Astrocyte of the hippocampus (primary cell): Measurements from ENCODE around the gene PHTF2.
A peak's percentile ranks its signal among the peaks of the same experiment; 100 is the strongest.

Experiments
- DNase-seq: peaks from one replicate; pipeline ENCODE4 v3.0.0; 2011; ENCODE audit warnings: low read depth, low spot score

PHTF2 gene

DNA sequence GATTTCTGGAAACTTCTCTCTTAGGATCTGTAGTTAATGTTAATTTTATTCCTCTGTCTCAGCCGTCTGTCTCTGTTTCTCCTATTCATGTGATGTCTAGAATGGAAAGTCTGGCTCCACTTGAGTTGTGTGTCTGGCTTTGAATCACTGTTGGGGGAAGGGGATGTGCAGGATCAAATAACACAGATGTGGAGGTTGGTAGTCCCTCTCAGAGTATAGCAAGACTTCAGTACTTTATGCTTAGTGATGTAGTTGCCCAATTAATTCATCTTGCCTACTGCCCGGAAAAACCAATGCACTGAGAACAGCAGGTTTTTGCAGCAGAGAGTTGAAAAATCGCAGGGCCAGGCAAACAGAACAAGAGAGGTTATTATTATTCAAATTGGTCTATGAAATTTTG is 79.2 kb downstream of the PHTF2 start:
- peak; percentile 28 for DNase-seq

DNA sequence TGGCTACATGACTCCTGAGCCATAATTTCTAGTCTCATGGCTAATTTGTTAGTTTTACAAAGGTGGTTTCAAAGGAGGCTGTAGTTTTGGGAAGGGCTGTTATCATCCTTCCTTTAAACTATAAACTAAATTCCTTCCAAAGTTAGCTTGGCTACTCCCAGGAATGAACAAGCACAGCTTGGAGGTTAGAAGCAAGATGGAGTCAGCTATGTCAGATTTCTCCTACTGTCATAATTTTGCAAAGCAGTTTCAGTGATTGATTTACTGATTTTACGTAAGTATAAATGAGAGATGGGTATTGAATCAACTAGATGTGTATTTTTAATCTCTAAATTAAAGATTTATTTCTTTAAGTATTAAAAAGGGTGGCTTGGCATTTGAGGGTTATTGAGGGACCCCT is 79.9 kb downstream of the PHTF2 start:
- no peak for DNase-seq

DNA sequence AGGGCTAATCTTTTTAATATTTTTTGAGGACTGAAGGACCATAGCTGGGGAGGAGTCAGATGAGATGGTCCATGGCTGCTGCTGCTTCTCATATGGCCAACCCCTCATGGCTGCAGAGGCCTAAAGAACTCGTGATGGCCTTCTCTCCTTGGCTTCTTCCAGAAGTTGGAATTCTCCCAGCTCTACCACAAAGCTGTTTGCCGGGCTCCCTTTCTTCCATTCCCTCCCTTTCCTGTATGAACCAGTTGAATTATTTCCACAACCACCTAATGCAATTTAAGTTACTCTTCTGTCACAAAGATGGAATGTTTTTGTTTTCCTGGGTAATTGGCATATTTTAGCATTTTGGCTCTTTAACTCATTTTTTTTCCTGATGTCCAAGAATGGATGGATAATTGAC is 80.7 kb downstream of the PHTF2 start:
- DNase-seq: peak; percentile 61

DNA sequence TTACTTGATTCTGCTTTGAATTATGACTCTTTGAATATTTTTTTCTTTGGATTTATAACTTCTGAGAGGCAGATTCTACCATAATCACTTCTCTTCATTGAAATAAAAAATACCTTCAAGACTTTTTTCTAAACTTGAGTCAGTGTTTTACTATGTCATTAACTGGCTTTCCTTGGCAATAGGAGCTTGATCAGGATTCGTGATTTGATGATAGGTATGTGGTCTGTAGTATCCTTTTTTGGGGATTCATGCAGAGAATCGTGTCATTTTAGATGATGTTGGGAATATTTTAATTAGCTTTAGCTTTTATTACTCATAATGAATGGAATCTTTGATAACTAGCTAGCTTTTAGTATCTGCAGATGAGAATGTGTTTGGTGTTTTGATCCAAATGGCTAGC is 83.3 kb downstream of the PHTF2 start:
- no peak for DNase-seq

DNA sequence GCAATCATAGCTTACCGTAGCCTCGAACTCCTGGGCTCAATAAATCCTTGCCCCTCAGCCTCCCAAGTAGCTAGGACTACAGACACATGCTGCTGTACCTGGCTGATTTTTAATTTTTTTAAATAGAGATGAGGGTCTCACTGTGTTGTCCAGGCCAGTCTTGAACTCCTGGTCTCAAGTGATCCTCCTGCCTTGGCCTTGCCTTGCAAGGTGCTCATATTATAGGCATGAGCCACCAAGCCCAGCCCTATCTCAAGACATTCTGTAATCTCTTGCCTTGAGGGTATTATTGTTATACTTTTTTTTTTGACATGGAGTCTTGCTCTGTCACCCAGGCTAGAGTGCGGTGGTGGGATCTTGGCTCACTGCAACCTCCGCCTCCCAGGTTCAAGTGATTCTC is 86.6 kb downstream of the PHTF2 start:
- no peak for DNase-seq

DNA sequence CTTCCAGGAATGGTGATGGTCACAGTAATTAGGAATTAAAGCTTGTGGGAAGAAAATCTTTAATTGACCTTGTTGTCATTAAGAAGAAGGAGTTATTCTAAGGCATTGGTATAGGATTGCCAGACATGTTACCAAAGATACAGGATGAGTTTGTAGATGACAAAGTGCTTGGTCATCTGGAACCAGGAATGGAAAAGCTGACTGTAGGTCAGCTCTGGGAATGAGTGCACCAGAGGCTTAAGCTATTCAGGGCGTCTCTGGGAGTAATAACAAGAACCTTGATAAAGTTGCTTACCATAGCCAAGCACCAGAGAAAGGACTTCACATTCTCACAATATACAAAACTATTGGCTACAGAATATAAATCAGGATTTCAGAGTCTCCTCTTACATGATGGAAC is 89.0 kb downstream of the PHTF2 start:
- DNase-seq: peak; percentile 51

DNA sequence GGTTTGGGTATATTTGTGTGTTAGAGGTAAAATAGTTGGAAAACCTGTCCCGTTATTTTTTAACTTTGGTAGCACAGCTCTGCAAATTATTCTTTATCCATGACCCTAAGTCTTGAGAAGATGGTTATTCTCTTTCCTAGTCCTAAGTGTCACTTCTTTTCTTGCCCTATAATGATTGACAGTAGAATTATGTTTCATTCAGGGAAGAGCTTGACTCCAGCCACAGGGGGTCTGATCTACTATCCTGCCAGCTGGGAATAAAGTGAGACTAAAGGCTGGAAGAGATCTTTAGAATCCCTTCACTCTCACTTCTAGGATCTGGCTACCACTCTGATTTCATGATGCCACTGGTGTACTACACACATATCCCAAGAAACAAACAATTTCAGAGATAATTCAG is 90.4 kb downstream of the PHTF2 start:
- no peak for DNase-seq

DNA sequence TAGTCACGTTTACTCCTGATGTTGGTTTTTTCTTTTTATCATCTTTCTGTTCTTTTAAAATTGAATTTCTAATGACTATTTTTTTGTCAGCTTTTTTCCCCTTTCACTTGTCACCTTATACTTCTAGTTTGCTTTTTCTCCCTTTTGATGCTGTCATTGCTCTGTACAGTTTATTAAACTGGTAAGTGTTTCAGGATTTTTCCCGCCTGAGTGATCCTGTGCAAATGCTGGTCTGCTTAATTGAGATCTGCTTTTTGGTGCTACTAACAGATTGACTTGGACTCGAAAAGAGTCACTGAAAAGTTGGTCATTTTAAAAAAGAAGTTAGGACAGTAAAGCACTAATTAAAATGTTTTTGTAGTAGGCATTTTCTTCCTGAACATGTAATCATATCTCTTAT is 95.2 kb downstream of the PHTF2 start:
- no peak for DNase-seq

DNA sequence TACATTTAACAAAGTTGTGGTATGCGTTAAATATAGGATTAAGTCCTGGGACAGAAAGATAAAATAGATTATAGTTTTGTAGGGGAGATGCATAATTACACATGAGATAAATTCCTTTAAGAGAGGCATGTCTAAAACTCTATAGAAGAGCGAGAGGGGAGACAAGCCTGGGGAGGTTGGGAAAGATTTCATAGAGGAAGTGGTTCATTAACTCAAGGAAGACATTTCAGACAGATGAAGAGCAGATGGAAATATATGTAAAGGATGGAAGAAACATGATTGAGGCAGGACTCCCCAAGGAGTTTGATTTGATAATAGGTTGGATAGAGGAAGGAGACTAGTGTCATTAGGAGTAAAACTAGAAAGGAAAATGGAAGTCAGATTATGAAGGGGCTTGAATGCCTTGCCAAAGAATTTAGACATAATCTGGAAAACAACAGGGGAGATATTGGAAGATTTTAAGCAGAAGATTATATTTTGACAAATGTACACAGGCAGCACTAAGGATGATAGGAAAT is 96.1 kb downstream of the PHTF2 start:
- DNase-seq: no peak

DNA sequence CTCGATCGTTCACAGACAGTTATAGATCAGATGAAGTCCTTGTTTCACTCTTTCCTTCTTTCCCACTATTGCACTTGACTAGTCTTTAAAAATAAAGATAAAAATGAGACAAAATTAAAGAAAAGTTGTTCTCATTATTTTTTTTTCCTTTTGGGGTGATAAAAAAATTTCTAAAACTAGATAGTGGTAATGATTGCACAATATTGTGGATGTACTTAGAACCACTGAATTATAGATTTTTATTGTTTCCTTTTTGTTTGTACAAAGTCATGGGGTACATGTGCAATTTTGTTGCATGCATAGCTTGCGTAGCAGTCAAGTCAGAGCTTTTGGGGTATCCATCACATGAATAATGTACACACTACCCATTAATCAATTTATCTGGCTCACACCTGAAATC is 97.3 kb downstream of the PHTF2 start:
- DNase-seq: no peak

DNA sequence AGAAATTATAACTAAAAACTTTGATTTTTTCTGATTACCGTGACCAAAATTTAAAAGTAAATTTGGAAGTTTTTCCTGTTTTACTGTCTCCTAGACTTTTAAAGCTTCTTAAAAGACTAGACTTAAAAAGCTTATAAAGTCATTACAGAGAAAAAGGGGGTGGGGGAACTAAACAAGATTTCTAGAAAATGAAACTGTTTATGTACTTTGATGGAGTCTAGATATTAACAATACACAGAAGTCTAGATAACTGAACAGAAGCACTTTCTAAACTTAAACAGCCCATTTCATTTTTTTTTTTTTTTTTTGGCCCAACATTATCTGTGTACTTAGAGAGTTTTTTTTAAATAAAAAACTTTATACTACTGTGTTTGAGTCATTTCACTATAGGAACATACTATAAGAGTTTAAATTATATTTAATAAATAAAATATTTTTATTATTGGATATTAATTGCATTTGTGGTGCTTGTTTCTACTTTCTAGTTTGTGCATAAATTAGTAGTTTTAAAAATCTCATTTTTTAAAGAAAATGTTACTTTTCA is 98.5 kb downstream of the PHTF2 start:
- no peak for DNase-seq

DNA sequence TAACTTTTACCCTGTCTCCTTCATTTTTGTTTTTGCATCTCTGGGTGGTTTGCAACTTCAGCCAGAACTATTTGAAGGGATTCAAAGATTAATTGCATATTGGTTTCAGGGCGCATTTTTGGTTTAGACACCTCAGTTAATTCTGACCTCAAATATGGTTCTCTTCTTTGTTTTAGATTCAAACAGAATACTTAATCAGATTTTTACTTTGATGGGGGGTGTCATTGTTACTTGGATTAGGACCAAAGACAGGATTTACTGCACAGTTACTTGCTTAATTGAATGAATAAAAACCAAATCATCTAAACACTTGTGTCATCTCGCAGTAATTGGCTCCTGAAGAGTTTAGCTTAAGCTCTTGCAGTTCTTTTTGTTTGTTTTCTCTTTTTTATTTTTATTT is 100.9 kb downstream of the PHTF2 start:
- peak; percentile 30 for DNase-seq

DNA sequence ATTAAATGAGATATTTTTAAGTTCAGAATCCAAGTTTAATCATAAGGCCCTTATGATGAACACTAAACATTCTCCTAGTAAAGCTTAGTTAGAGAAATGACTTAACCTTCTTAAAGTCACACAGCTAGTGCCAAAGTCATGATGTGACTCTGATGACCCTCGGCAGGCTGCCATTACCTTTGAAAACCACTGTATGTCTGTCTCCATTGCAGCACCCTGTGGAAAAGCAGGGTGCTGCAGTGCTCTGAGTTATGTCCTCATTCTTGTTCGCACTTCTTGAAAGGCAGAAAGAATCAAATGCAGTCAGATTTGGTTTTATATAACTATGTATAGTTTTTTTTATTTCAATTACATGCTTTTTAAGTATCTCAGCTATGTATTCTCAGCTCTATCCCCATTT is 105.0 kb downstream of the PHTF2 start:
- DNase-seq: no peak

DNA sequence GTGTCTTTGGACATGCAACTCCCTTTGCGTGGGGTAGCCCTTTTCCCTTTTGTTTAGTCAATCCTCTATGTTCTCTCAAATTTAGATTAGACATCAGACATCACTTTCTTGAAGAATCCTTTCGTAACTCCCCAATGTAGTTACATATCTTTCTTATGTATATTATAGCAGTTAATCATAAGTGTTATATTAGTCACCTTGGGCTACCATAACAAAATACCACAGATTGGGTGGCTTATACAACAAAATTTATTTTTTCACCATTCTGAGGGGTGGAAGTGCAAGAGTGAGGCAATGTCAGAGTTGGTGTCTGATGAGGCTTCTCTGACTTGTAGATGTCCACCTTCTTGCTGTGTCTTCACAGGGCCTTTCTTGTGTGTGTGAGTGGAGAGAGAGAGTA is 105.7 kb downstream of the PHTF2 start:
- no peak for DNase-seq

DNA sequence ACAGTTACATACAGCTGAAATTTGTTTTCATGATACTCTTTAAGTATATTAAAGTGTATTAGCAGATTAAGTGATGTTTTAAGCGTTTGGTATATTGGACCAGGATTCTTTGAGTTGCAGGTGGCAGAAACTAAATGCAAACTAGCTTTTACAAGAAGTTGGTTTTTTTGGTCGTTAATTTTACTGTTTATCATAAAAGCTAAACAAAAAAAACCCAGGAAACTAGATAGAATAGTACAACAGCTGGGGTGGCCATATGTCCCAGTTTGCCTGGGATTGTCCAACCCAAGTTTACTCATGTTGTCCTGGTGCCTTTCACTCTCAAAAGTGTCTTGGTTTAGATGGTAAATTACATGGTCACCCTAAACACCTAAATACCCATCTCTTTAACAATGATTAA is 108.7 kb downstream of the PHTF2 start:
- no peak for DNase-seq

DNA sequence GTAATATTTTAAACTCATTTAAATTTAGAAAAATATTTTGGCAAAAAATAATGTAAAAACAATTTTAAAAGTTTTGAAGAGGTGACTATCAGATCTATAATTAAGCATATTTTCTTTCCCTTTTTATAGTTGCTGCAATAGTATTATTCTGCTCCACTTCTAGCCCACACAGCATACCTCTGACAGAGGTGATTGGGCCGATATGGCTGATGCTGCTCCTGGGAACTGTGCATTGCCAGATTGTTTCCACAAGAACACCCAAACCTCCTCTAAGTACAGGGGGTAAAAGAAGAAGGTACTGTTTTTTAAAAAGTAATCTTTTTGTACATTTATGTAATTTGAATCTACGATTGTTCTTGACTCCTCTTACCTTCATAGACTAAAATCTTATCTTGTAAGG is 110.1 kb downstream of the PHTF2 start:
- DNase-seq: no peak

DNA sequence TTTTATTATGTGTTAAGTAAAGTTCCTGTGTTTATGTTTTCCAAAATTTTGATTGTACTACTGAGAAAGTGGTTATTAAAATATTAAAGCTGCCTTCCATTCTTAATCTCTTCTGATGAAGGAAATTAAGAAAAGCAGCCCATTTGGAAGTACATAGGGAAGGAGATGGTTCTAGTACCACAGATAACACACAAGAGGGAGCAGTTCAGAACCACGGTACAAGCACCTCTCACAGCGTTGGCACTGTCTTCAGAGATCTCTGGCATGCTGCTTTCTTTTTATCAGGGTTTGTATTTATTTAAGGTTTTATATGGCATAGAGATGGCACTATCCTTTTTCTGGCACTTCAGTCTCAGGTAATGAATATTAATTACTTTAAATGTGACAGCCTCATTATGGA is 111.6 kb downstream of the PHTF2 start:
- DNase-seq: no peak

DNA sequence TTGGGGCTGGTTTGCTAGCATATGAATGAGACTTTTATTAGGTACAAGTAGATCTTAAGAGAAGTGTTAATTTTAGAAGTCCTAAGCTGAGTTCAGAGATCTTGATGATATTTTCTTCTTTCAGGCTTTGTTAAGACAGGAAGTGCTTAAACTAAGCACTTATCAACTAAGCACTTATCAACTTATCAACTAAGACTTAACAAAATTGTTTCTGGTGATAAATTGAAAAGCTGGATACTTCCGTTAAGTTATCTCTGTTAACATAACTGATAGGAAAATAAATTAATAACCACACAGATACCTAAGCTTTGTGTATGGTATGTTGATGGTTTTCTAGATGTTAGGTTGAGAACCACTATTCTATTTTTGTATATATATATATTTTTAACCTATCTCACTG is 113.7 kb downstream of the PHTF2 start:
- no peak for DNase-seq

DNA sequence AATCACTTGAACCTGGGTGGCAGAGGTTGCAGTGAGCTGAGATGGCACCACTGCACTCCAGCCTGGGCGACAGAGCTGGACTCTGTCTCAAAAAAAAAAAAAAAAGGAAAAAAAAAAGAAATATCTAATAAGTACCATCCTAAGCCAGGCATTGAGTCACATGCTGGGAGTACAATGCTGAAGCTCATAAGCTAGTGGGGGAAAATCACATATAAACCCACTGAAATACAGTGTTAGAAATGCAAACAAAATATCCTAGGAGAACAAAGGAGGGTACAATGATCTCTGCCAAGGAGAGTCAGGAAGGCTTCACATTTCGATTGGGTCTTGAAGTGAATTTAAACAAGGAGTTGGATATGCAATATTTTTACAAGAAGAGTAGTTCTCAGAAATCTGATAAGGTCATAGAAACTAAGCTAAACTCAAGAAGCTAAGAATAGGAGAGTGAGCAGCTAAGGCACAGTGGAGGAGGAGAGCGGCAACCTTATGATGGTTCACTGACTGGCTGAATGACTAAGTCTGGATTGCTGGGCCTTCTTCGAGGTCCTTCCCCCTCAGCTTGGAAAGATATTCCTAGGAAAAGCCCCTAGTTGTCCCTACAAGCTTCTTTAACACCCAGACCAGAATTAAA is 115.5 kb downstream of the PHTF2 start:
- DNase-seq: peak; percentile 23

DNA sequence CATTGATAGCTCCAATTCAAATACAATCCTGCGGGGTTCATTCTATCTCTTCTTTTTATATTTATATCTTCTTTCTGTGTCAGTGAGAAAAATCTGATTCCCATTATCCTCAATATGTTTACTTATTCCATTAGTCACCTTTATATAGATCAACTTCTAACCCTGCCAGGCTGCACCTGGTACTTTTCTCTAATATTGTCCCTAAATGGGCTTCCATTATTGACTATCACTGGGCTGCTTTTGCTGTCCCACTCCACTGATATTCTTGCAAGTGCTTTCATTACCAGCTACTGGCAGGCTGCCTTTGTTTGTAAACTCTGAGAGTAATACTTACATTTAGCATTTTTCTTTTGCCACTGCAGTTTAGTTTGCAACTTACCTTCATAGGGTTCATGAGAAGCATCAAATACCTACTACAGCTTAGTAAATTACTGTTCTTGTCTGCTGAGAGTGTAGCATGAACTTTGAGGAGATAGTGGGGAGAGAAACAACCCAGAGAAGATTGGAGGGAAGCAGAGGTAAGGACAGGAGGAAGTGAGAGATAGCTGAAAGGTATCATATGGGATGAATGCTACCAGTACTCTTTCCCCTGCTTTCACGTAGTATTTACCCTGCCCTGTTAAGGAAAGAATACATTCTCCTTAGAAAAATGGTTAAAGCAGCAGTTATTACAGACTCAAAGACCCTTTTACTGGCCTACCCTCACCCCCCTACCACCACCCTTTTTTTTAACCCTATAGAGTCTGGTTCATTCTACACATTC is 119.1 kb downstream of the PHTF2 start:
- no peak for DNase-seq

DNA sequence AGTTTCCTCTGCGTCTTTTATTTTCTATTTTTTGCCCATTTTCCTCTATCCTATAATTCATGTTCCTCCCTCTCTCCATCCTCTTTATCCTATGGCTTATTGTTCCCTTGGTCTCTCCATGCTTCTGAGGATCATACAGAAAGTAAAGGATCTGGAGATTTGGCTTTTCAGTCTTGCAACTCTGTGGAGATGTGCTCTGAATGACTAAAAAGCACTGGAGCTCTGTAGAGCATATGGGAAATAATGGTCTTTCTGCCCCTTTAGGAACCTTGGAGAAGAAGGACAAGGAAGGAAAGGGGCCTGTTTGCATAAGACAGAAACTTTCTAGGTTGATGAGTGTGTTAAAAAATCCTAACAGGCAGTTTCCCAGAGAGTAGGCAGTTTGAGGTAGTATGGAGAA is 120.1 kb downstream of the PHTF2 start:
- DNase-seq: no peak

DNA sequence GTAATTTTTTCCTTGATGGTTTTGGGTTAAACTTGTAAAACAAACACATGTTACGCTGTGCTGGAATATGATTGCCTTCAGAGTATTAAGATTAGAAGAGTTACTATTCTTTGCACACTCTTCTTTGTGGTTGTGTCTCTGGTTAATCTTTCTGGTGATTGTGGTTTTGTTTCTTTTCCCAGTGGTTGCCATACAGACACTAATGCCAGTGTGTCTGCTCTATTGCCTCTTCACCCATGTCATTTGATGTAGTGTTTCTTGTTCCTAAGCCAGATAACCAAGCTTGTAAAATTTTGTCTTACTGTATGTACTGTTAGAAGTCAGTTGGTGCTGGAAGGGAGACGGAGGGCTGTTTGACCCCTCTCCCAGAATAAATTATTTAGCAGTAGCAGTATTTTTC is 124.8 kb downstream of the PHTF2 start:
- DNase-seq: peak; percentile 21

DNA sequence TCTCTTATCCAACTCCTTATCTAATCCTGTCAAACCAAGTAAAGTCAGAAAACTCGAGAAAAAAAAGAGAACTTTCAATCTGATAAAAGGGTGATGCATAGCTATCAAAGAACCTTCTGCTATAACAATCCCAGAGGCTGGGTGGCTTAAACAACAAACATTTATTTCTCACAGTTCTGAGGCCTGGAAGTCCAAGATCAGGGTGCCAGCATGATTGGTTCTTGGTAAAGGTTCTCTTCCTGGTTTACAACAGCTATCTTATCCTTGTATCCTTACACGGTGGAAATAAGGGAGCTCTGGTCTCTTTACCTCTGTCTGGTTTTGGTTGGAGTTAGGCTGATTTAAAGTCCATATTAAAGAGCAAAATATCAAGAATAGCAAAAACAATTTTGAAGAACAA is 131.9 kb downstream of the PHTF2 start:
- no peak for DNase-seq
